NCI-H2171 treated with DMSO at 0.1 percent for 48 hours (cell line): ENCODE results near the gene LGALS7.
"Not testable (repeated sequence)": the region's sequence is repeated elsewhere in the genome, so short reads cannot be mapped to it uniquely, and the experiment has no call there.

ENCODE experiments used
- DNase-seq: peaks from one replicate; lab custom pipeline; 2025; lab: John Stamatoyannopoulos, UW

Gene LGALS7

DNA sequence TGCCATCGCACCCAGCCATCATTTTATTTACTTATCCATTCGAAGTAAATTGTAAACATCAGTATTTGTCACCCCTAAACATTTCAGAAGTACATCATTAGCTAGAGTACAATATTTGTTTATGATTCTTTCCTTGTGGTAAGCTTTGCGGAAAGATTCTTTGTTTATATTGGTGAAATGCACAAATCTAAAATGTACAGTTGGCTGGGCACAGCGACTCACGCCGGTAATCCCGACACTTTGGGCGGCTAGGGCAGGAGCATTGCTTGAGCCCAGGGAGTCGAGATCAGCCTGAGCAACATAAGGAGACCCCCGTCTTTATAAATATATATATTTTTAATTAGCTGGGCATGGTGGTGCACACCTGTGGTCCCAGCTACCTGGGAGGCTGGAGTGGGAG, 25.8 kb upstream of the LGALS7 start:
- DNase-seq, result no peak

DNA sequence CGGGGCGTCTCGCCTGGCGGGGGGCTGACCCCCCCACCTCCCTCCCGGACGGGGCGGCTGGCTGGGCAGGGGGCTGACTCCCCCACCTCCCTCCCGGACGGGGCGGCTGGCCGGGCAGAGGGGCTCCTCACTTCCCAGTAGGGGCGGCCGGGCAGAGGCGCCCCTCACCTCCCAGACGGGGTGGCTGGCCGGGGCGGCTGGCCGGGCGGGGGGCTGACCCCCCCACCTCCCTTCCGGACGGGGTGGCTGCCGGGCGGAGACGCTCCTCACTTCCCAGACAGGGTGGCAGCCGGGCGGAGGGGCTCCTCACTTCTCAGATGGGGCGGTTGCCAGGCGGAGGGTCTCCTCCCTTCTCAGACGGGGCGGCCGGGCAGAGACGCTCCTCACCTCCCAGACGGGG, 24.5 kb upstream of the LGALS7 start:
- DNase-seq, result not testable (repeated sequence)

DNA sequence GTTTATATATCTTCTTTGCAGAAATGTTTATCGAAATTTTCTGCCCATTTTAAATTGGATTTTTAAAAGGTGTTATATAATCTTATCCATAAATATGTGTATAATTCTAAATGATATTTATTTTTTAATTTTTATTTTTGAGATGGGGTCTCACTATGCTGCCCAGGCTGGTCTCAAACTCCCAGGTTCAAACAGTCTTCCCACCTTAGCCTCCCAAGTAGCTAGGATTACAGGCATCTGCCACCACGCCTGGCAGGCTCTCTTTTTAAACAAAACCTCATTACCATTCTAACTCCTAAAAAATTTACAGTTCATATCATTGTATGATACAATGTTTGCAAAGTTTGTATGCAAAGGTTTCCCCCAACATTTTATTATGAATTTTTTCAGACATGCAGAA, 22.8 kb upstream of the LGALS7 start:
- DNase-seq, result no peak

DNA sequence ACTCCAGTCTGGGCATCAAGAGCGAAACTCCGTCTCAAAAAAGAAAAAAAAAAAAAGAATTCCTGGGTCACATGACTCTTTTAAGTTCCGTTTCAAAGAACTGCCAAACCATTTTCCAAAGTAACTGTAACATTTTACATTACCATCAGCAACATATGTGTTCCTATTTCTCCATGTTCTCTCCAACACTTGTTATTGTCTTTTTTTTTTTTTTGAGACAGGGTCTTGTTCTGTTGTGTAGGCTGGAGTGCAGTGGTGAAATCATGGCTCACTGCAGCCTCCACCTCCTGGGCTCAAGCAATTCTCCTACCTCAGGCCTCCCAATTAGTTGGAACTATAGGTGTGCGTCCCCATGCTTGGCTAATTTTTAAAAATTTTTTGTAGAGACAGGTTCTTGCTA, 22.2 kb upstream of the LGALS7 start:
- DNase-seq, result no peak

DNA sequence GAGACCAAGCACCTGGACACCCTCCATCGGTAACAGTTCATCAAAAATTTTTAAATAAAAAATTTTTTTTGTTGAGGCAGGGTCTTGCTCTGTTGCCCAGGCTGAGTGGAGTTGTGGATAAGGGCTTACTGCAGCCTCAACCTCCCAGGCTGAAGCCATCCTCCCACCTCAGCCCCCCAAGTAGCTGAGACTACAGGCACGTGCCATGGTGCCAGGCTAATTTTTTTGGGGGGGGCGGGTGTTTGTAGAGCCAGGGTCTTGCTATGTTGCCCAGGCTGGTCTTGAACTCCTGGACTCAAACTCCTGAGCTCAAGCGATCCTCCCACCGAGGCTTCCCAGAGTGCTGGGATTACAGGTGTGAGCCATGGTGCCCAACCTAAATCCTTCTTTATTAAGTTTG, 20.4 kb upstream of the LGALS7 start:
- DNase-seq, result no peak

DNA sequence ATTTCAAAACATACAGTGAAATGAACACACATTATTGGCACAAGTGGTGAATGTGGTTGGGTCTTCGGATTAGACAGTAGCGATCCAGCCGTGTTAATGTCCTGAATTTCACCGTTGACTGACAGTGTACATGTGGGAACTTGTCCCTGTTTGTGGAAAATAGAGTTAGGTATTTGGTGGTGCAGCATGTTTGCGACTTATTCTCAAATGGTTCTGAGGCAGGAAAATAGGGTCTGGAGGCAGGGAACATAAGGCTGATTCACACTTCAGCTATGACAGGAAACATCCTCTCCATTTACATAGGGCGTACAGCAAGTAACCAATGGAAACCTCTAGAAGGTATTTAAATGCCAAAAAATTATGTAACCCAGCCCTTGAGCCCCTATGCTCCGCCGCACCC, 19.9 kb upstream of the LGALS7 start:
- peak; percentile 93 for DNase-seq

DNA sequence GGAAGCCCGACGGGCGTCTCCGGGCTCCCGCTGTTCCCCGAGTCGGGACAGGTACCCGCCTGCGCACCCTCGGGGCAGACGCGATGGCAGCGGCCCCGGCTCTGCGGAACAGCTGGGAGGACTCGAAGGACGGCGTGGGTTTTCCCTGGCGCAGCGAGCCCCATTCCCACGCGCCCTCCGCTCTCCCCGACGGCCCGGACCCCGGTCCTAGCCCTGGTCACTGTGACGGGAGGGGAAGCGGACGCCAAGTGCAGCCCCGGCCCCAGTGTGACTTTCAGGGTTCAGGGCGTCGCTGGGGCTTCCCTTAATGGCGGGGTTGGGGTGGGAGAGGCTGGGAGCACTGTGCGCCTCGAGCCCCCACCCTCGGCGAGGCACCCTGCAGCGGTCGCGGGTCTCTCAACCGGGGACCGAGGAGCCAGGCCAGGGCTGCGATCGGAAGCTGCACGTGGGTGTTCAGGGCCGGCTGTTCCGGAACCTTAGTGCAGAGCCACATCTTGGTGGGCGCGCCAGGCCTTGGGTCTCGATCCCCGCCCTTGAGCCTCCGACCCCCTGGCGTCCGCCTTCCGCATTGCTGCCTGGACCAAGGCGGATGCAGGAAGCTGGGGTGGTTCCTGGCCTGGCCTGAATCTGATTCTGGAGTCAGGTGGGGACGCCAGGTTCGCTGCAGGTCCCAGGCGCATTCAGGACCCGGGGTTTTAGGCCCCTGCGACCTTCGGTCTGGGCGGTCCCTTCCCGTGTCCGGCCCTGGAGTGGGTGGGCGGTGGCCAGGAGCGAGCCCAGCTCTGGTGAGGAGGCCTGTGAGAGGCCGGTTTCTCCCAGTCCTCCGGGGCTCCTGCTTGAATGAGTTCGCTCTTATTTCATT, 19.2 kb upstream of the LGALS7 start:
- no peak for DNase-seq

DNA sequence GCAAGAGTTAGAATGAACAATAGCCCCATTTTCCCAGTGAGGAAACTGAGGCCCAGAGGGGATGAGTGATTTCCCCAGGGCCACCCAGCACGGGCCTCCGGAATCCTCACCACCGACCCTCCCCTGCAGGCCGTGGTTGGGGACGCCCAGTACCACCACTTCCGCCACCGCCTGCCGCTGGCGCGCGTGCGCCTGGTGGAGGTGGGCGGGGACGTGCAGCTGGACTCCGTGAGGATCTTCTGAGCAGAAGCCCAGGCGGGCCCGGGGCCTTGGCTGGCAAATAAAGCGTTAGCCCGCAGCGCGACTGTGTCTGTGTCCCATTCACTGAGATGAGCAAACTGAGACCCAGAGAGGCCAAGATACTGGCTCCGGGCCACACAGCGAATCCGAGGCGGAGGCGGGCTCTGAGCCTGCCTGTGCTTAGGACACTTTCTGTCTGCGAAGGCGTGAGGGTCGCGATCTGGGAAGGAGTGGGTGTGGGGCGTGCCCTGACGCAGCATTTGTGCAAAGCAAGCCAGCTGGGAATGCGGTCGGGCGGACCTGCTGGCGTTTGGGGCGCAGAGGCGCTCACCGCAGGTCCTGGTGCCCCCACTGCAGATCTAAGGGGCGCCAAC, 18.2 kb upstream of the LGALS7 start:
- DNase-seq, result not testable (repeated sequence)

DNA sequence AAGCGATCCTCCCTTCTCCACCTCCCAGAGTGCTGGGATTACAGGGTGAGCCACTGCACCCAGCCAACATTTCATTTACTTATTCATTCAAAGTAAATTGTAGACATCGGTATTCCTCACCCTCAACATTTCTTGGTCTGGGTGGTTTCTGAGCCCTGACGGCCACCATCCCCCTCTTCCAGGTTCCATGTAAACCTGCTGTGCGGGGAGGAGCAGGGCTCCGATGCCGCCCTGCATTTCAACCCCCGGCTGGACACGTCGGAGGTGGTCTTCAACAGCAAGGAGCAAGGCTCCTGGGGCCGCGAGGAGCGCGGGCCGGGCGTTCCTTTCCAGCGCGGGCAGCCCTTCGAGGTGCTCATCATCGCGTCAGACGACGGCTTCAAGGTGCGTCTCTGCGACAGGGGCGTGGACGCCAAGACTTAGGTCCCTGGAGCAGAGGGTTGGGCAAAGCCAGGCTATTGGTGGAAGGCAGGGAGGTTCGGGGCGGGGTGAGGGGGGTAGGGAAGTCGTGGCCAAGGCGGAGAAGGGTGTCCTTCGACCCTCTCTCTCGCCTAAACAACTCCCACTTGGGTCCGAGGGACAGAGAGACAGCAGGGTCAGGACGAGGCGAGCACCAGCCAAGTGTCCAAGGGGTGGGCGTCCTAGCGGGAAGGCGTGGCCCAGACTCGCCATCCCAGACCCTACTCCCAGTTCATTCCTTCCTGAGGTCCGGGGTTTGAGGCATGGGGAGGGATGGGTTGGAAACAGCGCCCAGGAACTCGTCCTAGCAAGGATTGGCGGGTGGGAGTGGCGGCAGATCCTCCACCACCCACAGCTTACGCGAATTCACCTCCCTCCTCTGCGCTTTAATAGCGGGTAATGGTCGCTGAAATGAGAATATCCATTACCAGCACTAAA, 17.4 kb upstream of the LGALS7 start:
- not testable (repeated sequence) for DNase-seq

DNA sequence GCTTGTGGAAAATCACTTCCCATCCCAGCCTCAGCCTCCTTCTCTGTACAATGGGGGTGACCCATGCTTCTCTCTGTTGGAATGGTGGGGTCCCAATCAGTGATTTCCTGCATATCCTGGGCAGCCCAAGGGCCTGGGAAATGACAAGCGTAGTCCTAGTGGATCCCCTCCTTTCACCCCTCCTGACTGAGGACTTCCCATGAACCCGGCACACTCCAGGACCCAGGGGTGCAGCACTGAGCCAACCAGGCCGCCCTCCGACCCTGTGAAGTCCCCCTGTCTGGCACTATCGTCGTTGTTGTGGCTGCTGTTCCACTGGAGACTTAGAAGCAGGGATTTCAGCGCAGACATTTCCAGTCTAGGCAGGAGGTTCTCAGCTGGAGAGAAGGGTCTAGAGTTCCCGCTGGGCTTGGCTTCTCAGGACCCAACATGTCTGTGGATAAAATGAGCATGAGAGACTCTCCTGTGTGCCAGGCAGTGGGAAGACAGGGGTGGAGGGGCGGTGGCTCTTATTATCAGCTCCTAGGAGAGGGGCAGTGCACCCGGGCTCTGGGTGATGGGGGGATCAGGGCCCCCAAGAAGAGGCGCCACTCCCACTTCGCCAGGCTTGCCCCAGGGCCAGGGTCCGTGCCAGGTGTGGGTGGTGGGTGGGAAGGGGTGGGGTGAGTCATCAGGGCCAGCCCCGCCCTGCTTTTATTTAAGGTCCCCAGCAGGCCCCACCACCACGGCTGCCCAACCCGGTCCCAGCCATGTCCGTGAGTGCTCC, 15.3 kb upstream of the LGALS7 start, which contains the start of gene LGALS7B:
Gene LGALS7B, plus strand, starts transcription at position 723 of the 766 bp plus-strand sequence. Its CDS starts 27 bp downstream, at position 750.
- no peak for DNase-seq

DNA sequence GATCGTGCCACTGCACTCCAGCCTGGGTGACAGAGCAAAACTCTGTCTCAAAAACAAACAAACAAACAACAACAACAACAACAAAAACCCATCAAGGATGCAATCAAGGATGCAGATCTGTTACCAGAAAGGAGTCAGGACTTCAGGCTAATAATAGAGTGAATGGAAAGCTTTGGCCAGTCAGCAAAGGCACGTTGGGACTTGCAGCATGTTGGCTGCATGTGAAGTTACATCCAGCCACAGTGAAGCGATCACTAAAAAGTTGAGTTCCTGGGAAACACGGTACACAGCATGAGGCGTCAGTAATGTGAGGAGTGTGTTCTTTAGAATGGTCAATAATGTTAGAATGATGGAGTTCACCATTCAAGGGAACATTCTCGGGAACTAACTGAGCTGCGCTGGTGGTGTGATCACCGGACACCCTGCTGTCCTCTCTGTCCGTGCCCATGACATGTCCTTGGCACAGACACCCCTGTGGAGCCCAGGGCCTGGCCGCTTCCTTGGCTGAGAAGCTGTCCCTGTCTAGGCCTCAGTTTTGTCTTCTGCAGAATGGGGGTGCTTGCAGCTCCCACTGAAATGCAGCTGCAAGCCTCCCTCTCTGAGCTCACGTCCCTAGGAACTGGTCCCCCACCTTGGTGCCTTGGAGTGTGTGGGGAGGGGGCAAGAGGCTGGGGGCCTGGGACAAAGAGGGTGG, 13.4 kb upstream of the LGALS7 start:
- no peak for DNase-seq

DNA sequence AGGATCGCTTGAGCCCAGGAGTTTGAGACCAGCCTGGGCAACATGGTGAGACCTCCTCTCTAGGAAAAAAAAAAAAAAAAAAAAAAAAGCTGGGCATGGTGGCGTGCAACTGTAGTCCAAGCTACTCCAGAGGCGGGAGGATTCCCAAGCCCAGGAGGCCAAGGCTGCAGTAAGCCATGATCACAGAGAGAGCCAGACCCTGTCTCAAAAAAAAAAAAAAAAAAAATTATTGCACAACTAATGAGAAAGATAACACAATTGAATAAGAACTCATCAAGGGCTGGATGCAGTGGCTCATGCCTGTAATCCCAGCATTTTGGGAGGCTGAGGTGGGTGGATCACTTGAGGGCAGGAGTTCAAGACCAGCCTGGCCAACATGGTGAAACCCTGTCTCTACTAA, 12.7 kb upstream of the LGALS7 start:
- not testable (repeated sequence) for DNase-seq

DNA sequence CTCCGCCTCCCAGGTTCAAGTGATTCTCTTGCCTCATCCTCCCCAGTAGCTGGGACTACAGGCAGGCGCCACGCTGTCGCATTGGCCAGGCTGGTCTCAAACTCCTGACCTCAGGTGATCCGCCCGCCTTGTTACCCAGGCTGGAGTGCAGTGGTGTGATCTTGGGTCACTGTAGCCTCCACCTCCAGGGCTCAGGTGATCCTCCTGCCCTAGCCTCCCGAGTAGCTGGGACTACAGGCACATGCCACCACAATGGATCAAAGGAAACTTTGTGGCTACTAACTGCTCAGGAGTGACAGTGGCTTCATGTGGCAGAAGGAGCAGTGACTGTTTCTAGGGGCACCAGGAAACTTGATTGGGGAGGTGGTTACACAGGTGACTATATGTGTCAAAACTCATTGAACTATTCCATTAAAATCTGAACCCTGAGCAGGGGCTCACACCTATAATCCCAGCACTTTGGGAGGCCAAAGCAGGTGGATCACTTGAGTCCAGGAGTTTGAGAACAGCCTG, 11.9 kb upstream of the LGALS7 start:
- no peak for DNase-seq

DNA sequence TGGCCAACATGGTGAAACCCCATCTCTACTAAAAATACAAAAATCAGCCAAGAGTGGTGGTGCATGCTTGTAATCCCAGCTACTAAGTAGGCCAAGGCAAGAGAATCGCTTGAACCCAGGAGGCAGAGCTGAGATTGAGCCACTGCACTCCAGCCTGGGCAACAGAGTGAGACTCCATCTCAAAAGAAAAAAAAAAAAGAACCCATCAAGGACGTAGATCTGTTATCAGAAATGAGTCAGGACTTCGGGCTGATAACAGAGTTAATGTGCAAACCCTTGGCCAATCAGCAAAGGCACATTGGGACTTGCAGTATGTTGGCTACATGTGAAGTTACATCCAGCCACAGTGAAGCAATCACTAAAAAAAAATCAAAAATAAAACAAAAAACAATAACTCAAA, 10.9 kb upstream of the LGALS7 start:
- no peak for DNase-seq

DNA sequence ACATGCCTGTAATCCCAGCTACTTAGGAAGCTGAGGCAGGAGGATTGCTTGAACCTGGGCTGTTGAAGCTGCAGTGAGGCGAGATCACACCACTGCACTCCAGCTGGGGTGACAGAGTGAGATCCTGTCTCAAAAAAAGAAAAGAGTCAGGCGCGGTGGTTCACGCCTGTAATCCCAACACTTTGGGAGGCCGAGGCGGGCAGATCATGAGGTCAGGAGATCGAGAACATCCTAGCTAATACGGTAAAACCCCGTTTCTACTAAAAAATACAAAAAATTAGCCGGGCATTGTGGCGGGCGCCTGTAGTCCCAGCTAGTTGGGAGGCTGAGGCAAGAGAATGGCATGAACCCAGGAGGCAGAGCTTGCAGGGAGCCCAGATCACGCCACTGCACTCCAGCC, 8.9 kb upstream of the LGALS7 start:
- DNase-seq, result not testable (repeated sequence)

DNA sequence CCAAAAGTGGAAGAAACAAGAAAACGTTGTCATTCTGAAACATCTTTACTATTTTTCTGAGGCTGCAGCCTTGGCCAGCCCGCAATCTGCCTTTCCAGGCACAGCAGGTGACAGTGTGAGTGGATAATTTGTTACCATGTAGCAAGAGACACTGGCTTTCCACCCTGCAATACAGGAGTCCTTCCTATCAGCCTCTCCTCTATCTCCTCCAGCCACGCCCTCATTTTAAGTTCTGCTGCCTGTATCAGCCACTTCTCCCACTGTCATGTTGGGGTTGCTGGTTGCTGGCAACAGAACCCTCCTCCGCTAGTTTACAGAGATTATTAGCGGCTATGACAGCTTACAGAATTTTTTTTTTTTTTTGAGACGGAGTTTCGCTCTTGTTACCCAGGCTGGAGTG, 7.7 kb upstream of the LGALS7 start:
- DNase-seq, result no peak

DNA sequence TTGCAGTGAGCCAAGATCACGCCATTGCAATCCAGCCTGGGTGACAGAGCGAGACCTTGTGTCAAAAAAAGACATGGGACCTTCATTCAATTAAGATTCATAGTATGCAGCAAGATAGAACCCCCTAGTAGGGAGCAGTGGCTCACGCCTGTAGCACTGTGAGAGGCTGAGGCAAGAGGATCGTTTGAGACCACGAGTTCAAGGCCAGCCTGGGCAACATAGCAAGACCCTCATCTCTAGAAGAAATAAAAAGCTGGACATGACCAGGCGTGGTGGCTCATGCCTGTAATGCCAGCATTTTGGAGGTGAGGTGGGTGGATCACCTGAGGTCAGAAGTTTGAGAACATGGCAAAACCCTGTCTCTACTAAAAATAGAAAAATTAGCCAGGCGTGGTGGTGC, 7.1 kb upstream of the LGALS7 start:
- DNase-seq, result no peak

DNA sequence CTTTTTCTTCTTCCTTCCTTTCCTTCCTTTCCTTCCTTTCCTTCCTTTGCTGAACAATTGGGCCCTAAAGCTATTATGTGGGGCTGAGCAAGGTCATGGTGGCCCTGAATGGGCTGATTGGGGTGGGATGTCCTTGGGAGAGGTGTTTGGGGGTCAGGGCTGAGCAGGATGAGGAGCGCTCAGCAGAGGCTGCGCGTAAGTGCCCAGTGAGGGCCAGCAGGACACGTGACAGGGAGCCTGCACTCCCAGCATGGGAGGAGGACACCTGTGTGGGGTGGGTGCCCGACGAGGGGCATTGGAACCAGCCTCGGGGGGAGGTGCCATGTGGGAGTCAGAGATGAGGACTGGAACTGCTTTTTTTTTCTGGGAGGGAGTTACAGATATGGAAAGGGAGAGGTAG, 5.4 kb upstream of the LGALS7 start:
- no peak for DNase-seq

DNA sequence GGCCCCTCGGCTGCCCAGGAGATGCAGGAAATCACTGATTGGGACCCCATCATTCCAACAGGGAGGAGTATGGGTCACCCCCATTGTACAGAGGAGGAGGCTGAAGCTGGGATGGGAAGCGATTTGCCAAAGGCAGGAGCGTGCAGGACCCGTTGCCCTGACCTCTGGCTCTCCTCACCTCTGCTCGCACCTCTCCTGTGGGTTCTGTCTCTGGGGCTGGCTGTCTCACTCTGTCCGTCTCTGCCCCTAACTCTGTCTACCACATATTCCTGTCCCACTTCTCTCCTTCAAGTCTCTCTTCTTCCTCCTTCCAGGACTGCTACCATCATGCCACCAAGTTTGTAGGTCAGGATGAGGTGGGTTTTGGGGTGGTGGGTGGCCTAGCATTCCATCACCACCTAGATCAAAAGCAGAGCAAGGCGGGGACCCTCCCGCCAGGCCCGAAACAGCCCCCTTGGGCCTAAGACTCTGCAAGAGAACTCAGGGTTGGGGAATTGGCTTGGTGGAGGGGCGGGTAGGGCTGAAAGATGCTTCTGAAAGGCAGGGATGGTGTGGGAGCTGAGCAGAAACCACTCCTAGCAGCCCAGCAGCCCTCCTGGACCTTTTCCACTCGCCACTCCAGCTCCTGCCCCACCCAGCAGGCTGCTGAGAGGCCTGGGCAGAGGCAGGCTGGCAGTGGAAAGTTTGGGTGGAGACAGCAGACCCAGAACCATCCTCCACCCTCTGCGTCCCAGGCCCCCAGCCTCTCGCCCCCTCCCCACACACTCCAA, 1.0 kb upstream of the LGALS7 start:
- no peak for DNase-seq

DNA sequence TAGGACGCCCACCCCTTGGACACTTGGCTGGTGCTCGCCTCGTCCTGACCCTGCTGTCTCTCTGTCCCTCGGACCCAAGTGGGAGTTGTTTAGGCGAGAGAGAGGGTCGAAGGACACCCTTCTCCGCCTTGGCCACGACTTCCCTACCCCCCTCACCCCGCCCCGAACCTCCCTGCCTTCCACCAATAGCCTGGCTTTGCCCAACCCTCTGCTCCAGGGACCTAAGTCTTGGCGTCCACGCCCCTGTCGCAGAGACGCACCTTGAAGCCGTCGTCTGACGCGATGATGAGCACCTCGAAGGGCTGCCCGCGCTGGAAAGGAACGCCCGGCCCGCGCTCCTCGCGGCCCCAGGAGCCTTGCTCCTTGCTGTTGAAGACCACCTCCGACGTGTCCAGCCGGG, 1.7 kb downstream of the LGALS7 start:
- not testable (repeated sequence) for DNase-seq
